ENCODE results near the gene LACC1.

DNA sequence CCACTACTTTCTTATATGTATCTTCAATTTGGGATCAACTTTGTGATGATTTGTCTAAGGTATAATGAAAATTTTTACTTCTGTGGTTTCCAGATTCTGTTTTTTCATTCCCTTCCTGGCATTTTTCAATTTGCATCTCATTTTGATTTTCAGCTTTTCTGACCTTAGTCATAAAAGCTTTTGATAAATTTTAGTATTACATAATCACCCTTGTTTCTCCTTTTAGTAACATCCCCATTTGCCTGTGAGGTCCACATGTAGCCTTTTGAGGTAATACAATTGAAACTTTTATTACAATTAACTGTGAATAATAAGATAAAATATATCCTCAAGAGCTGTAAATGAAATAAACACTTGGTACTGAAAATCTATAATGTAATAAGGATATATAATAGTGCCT is 31.2 kb downstream of the LACC1 start:
- TF ChIP-seq CTCF (IDR thresholded peaks at IDR 0.05; ENCODE audit: extremely low read depth in 1 of 2, insufficient read depth in 1 of 2, low read depth in 1 of 2, low read length in 2 of 2) (no peak), EZH2 (IDR thresholded peaks at IDR 0.05; ENCODE audit: borderline replicate concordance, low read depth, low read length, severe bottlenecking) (no peak), POLR2A (IDR thresholded peaks at IDR 0.05; ENCODE audit: low read depth, low read length) (no peak), POLR2AphosphoS5 (IDR thresholded peaks at IDR 0.05; ENCODE audit: insufficient read depth, low read depth, low read length) (no peak)
- TF ChIP-seq, protein P1, sequence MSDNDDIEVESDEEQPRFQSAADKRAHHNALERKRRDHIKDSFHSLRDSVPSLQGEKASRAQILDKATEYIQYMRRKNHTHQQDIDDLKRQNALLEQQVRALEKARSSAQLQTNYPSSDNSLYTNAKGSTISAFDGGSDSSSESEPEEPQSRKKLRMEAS (IDR thresholded peaks at IDR 0.05; ENCODE audit: insufficient read depth, insufficient read length): no peak
